ENCODE data around the gene ALG1L2. TPM values are rescaled to one million over a fixed set of nuclear protein-coding genes. Genes with fewer than 3 reads are reported as not detected.
"Not testable (repeated sequence)": the region's sequence is repeated elsewhere in the genome, so short reads cannot be mapped to it uniquely, and the experiment has no call there.

The ALG1L2 gene
- total RNA-seq, 1 experiment from 2014 or later: not detected

DNA sequence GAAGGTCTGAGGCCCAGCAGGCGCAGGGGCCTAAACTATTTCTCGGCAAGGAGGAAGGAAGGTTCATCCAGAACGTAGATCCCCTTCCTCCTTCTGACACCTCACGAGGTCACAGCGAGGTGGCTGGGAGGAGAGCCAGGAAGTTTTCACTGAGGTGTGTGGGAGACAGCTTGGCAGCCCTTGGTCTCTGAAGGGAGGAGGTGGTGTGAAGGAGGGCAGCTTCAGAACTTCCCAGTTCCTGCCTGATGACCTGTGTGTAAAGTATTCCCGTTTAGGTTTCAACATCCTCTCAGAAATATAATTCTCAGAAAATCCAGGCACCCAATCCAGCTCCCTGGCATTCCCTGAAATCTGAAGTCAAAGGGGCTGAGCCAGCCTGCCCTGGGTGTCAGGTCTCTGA lies 22.9 kb upstream of the ALG1L2 start:
- H3K27me3 ChIP-seq (replicated peaks; ENCODE audit: insufficient read depth, low read depth, low read length, poor library complexity); intact Hi-C loops (cut with micrococcal nuclease; ENCODE audit: unreplicated experiment); H3K4me3 ChIP-seq (ENCODE audit: low read depth, low read length, poor library complexity, severe bottlenecking); H3K9me3 ChIP-seq (ENCODE audit: low read depth, low read length, poor library complexity, severe bottlenecking); BruUV-seq (replicated peaks); DNase-seq (ENCODE audit: low spot score); H3K27ac ChIP-seq (ENCODE audit: low read depth, low read length, poor library complexity, severe bottlenecking); H3K36me3 ChIP-seq (ENCODE audit: insufficient read depth, low read length, poor library complexity, severe bottlenecking); CTCF ChIA-PET; POLR2A ChIA-PET (ENCODE audit: low non-redundant PET); H3K4me1 ChIP-seq (ENCODE audit: insufficient read depth, low read length, poor library complexity, severe bottlenecking): not testable (repeated sequence)

- H3K36me3 ChIP-seq (ENCODE audit: insufficient read depth, low read length, poor library complexity, severe bottlenecking); H3K4me1 ChIP-seq (ENCODE audit: insufficient read depth, low read length, poor library complexity, severe bottlenecking); BruUV-seq (replicated peaks); H3K27me3 ChIP-seq (replicated peaks; ENCODE audit: insufficient read depth, low read depth, low read length, poor library complexity); H3K4me3 ChIP-seq (ENCODE audit: low read depth, low read length, poor library complexity, severe bottlenecking); DNase-seq (ENCODE audit: low spot score); H3K27ac ChIP-seq (ENCODE audit: low read depth, low read length, poor library complexity, severe bottlenecking); POLR2A ChIA-PET (ENCODE audit: low non-redundant PET); intact Hi-C loops (cut with micrococcal nuclease; ENCODE audit: unreplicated experiment); H3K9me3 ChIP-seq (ENCODE audit: low read depth, low read length, poor library complexity, severe bottlenecking); CTCF ChIA-PET: not testable (repeated sequence)
These were observed 22.5 kb upstream of the ALG1L2 start for GRCh38 chr3:130059162-130059561.

DNA sequence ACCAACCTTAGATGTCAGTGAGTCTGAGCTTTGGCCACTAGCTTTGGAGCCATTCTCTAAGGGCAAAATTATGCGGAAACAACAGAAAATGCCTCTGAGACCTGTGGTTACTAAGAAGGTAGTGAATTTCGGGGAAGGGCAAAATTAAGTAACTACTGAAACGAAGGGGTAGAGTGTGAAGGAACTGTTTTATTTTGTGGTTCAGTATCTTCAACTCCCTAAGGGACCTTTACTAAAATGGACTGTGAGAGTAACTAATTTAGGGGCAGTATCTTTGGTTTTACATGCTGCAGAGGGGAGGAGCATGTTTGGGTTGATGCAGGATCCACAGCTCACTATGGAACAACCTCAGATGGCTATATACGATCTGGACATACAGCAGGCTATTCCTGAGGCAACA lies 8.0 kb upstream of the ALG1L2 start:
- Histone ChIP-seq H3K9me3 (ENCODE audit: low read depth, low read length, poor library complexity, severe bottlenecking) (no peaks in the 10 kb centered on the region), H3K4me3 (ENCODE audit: low read depth, low read length, poor library complexity, severe bottlenecking) (no peak overlapping the region), H3K36me3 (ENCODE audit: insufficient read depth, low read length, poor library complexity, severe bottlenecking) (no peaks in the 10 kb centered on the region), H3K27ac (ENCODE audit: low read depth, low read length, poor library complexity, severe bottlenecking) (no peak overlapping the region), H3K27me3 (replicated peaks; ENCODE audit: insufficient read depth, low read depth, low read length, poor library complexity) (no peaks in the 10 kb centered on the region), H3K4me1 (ENCODE audit: insufficient read depth, low read length, poor library complexity, severe bottlenecking) (no peaks in the 10 kb centered on the region)
- TF ChIP-seq EZH2 (IDR thresholded peaks at IDR 0.05; ENCODE audit: borderline replicate concordance, low read depth, low read length, poor library complexity, severe bottlenecking): no peak
- TF ChIP-seq, protein P1, sequence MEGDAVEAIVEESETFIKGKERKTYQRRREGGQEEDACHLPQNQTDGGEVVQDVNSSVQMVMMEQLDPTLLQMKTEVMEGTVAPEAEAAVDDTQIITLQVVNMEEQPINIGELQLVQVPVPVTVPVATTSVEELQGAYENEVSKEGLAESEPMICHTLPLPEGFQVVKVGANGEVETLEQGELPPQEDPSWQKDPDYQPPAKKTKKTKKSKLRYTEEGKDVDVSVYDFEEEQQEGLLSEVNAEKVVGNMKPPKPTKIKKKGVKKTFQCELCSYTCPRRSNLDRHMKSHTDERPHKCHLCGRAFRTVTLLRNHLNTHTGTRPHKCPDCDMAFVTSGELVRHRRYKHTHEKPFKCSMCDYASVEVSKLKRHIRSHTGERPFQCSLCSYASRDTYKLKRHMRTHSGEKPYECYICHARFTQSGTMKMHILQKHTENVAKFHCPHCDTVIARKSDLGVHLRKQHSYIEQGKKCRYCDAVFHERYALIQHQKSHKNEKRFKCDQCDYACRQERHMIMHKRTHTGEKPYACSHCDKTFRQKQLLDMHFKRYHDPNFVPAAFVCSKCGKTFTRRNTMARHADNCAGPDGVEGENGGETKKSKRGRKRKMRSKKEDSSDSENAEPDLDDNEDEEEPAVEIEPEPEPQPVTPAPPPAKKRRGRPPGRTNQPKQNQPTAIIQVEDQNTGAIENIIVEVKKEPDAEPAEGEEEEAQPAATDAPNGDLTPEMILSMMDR (conservative IDR thresholded peaks at IDR 0.05; ENCODE audit: low read depth, low read length): no peak
- intact Hi-C loops (cut with micrococcal nuclease; ENCODE audit: unreplicated experiment): no loop called here
- no peak for DNase-seq (ENCODE audit: low spot score)
- BruUV-seq (replicated peaks): no TSS peak
- POLR2A ChIA-PET (ENCODE audit: low non-redundant PET): no interaction called here
- CTCF ChIA-PET: no interaction called here

GRCh38 chr3:130077636-130078035 lies 4.0 kb upstream of the ALG1L2 start:
- TF ChIP-seq EZH2 (IDR thresholded peaks at IDR 0.05; ENCODE audit: borderline replicate concordance, low read depth, low read length, poor library complexity, severe bottlenecking): no peak
- TF ChIP-seq, protein P1 (conservative IDR thresholded peaks at IDR 0.05; ENCODE audit: low read depth, low read length): no peak
- ChIA-PET POLR2A (ENCODE audit: low non-redundant PET) (no interaction called here), CTCF (no interaction called here)
- H3K4me3 ChIP-seq (ENCODE audit: low read depth, low read length, poor library complexity, severe bottlenecking): no peak overlapping the region
- intact Hi-C loops (cut with micrococcal nuclease; ENCODE audit: unreplicated experiment): no loop called here
- no TSS peak for BruUV-seq (replicated peaks)
- H3K9me3 ChIP-seq (ENCODE audit: low read depth, low read length, poor library complexity, severe bottlenecking): no peaks in the 10 kb centered on the region
- H3K27me3 ChIP-seq (replicated peaks; ENCODE audit: insufficient read depth, low read depth, low read length, poor library complexity): no peaks in the 10 kb centered on the region
- DNase-seq (ENCODE audit: low spot score): no peak
- H3K4me1 ChIP-seq (ENCODE audit: insufficient read depth, low read length, poor library complexity, severe bottlenecking): no peaks in the 10 kb centered on the region
- no peak overlapping the region for H3K27ac ChIP-seq (ENCODE audit: low read depth, low read length, poor library complexity, severe bottlenecking)
- H3K36me3 ChIP-seq (ENCODE audit: insufficient read depth, low read length, poor library complexity, severe bottlenecking): no peaks in the 10 kb centered on the region

DNA sequence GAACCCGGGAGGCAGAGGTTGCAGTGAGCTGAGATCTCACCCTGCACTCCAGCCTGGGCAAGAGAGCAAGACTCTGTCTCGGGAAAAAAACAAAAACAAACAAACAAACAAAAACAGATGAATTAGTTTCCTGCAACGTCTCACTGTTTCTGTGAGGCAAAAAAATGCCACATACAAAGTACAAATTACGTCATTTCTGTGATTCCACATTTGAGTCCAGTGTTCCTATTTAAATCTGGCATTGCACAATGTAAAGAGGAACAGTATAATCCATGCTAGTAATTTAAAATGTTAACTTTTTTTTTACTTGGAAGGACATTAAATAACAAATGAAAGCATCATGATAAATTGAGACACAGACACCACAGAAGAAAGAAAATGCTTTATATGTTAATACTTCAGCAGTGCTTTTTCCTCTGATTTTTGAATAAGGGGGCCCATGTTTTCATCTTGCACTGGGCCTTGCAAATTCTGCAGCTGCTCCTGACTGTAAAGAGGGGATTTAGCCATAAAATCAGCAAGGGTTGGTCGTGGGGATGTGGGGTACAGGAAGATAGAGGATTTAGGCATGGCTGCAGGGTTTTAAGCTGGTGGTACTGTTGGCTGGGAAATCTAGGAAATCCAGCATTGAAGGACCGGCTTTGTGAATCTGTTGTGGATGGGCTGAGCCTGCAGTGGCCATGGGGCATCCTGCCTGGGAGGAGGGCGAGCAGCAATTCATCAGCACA lies 1.9 kb downstream of the ALG1L2 start:
- CTCF ChIA-PET: not testable (repeated sequence)

More for the DNA sequence above, 1.9 kb downstream of the ALG1L2 start:
- H3K4me1 ChIP-seq (ENCODE audit: insufficient read depth, low read length, poor library complexity, severe bottlenecking); H3K27ac ChIP-seq (ENCODE audit: low read depth, low read length, poor library complexity, severe bottlenecking); H3K4me3 ChIP-seq (ENCODE audit: low read depth, low read length, poor library complexity, severe bottlenecking); BruUV-seq (replicated peaks); DNase-seq (ENCODE audit: low spot score); H3K36me3 ChIP-seq (ENCODE audit: insufficient read depth, low read length, poor library complexity, severe bottlenecking); POLR2A ChIA-PET (ENCODE audit: low non-redundant PET); H3K27me3 ChIP-seq (replicated peaks; ENCODE audit: insufficient read depth, low read depth, low read length, poor library complexity); H3K9me3 ChIP-seq (ENCODE audit: low read depth, low read length, poor library complexity, severe bottlenecking); intact Hi-C loops (cut with micrococcal nuclease; ENCODE audit: unreplicated experiment): not testable (repeated sequence)

All from A673 (cell line).